Adrenal gland (tissue), 5 donors: Measurements from ENCODE around the gene PLS1.

Experiments used
- CTCF ChIP-seq, 6 experiments: fragments of 450-650 bp in 4 of 6; fragments of 200-600 bp in 2 of 6; sonication (generic) in 1 of 6; IDR thresholded peaks; 1 replicate in 5 of 6; 2 replicates in 1 of 6; pipeline versions ENCODE4 v1.5.1 to v1.8.0; 2016 to 2021; ENCODE audit warnings: antibody characterized with exemption in 6 of 6, mild to moderate bottlenecking in 2 of 6, moderate library complexity in 1 of 6
- POLR2A ChIP-seq, 2 donors: fragments of 450-650 bp; IDR thresholded peaks; one replicate each; pipeline ENCODE4 v1.6.1; 2017; ENCODE audit warnings: antibody characterized with exemption in 2 of 2, mild to moderate bottlenecking in 2 of 2, moderate library complexity in 1 of 2
- donor health status: DM: no; HTN: no; CAD: no.

- TF ChIP-seq CTCF (IDR thresholded peaks at IDR 0.05), result no peak
- no peak for TF ChIP-seq POLR2A (IDR thresholded peaks at IDR 0.05)
These were observed 36.1 kb upstream of the PLS1 start for GRCh38 chr3:142560118-142560517.
